ENCODE measurements around the gene TRABD.

TRABD gene

DNA sequence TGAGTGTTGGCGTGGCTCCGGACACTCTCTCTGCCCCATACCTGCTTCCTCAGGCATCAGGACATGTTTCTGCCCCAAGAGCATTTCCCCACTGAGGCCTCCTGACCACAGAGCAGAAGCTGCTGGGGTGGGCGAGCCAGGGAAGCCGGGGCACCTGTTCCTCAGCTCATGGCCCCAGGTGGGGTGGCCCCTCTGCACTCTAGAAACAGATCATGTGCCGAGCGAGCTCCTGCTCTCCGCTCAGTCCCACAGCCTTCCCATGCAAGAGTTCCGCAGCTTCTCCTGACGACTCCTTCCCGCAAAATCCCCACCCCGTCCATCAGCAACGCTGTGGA is 37.6 kb upstream of the TRABD start:
- TF ChIP-seq GATA1 (IDR thresholded peaks at IDR 0.05; ENCODE audit: low read depth, low read length) (no peak), POLR2A (IDR thresholded peaks at IDR 0.05; ENCODE audit: low read length) (no peak)
- DNase-seq, result no peak

DNA sequence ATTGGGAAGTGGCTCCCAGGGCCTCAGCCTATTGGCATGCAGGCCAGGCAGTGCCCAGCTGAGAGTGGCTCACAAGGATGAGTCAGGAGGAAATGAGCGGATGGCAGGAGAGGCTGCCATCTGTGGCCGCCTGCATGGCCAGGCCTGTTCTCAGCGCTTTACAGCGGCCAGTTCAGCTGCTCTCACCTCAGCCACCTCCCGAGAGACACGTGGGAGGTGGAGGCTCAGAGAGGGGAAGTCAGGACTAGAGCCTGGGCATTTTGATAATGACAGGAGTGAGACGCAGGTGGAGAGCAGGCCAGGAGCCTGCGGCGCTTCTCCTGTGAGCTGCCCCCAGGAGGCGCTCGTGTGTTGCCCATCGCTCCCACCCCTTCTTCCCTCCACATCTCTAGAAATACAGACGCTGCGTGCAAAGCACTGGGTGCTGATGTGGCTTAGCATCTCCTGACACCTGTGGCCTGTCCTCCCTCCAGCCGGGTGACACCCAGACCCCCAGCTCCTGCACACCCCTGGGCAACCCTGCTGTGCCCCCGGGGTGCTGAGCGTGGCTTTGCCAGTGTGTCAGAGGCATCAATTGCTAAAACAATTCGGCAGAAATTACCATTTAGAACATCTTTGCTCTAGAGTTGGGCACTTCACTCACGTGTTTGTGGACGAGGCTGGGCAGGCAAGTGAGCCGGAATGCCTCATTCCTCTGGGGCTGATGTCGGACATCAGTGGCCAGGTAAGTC is 36.6 kb upstream of the TRABD start:
- TF ChIP-seq POLR2A (IDR thresholded peaks at IDR 0.05; ENCODE audit: low read length) (no peak), GATA1 (IDR thresholded peaks at IDR 0.05; ENCODE audit: low read depth, low read length) (no peak)
- peak; percentile 72 to 86 for DNase-seq

- TF ChIP-seq POLR2A (IDR thresholded peaks at IDR 0.05; ENCODE audit: low read length) (no peak), GATA1 (IDR thresholded peaks at IDR 0.05; ENCODE audit: low read depth, low read length) (no peak)
- no peak for DNase-seq
These were observed 35.3 kb upstream of the TRABD start for GRCh38 chr22:50150161-50151129.

DNA sequence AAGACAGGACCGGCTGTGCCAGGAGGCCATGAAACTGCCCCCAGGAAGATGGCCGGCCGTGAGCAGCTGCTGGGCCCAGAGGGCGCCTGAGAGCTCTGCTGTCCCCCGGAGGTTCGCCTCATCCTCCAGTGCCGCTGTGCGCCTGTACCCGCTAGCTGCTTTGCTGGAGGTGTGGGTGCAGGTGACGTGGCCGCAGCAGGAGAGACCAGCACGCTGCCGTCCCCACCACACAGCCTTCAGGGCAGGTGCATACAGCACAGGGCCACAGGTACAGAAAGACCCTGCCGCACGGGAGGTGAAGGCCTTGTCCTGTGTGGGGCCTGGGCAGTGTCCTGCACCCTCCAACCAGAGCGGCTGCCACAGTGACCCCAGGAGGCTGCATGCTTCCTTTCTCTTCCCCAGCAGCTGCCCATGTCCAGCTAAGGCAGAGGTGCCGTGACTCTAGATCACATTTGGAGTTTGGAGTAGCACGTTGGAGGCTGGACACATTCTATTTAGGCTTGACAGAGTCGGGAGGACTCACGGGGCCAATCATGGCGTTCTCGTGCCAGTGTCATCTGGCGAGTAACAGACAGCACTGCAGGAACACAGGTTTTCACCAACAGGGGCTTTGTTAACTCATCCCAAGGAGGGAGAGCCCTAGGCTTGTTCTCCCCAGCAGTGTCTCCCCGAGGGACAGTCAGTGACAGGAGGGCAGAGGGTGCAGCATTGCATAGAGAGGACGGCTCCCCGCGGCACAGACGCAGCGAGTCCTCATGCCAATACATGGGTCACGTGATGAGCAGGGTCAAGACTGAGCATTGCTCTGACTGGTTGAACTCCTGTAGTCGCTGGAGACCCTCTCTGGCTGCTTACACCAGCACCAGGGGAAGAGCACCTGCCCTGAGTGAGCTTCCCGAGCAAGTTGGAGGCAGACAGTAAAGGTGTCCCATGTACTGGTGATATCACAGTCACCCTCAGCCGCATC is 33.9 kb upstream of the TRABD start:
- no peak for TF ChIP-seq GATA1 (IDR thresholded peaks at IDR 0.05; ENCODE audit: low read depth, low read length)
- TF ChIP-seq POLR2A (IDR thresholded peaks at IDR 0.05; ENCODE audit: low read length), result no peak
- DNase-seq, result no peak

DNA sequence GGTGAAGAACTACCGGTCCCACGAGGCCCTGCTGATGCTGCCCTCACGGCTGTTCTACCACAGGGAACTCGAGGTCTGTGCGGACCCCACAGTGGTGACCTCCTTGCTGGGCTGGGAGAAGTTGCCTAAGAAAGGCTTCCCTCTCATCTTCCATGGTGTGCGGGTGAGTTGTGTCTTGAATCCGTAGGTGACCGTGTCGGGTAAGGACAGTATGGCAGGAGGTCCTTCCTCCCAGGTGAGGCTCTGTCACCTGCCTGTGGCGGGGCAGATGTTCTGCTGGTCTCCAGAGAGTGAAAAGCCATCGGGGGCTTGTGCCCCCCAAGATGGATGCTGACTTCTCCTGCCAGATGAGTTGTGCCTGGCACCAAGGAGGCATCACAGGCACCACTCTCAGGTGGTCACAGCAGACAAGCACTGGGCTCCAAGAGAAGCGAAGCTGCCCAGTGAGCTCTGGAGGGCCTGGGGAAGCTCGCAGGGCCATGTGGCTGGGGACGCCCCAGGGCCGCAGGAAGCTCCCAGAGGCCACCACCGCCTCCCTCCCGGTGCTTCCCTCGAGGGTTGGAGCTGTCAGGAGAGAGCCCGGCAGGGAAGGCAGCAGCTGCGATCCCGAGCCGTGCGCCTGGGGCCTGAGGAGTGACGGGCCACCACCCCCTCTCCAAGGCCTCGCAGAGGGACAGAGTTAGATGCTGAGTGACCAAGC is 32.5 kb upstream of the TRABD start:
- TF ChIP-seq POLR2A (IDR thresholded peaks at IDR 0.05; ENCODE audit: low read length), result no peak

GRCh38 chr22:50153756-50154140 is 32.0 kb upstream of the TRABD start:
- TF ChIP-seq POLR2A (IDR thresholded peaks at IDR 0.05; ENCODE audit: low read length), result no peak
- TF ChIP-seq GATA1 (IDR thresholded peaks at IDR 0.05; ENCODE audit: low read depth, low read length), result no peak
- DNase-seq, result no peak

More for the DNA sequence above, 32.5 kb upstream of the TRABD start:
- DNase-seq, result no peak

DNA sequence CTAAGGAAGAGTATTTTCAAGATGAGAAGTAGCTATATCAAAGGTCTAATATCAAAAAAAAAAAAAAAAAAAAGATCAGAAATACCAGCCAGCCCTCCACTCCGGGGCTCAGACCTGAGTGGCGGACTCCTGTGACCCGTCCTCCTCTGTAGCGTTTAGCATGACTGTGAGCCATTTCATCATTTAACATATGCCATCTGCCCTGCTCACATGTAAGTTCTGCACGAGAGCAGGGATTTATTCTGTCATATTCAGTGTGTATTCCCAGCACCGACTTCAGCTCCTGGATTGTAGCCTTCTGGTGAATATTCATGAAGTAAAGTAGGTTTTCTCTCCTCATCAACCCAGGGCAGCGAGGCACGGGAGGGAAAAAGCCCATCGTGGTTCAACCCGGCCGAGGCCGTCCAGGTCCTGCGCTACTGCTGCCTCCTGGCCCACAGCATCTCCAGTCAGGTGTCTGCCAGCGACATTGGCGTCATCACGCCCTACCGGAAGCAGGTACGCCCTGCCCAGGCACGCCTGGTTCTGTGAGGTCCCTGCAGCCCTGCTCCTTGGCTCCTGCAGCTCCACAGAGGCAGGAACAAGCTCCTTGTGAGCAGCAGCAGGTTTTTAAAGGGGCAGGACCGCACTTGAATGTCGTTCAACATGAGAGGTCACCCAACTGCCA is 27.9 kb upstream of the TRABD start:
- TF ChIP-seq GATA1 (IDR thresholded peaks at IDR 0.05; ENCODE audit: low read depth, low read length), result no peak
- TF ChIP-seq POLR2A (IDR thresholded peaks at IDR 0.05; ENCODE audit: low read length), result no peak
- DNase-seq, result no peak

- TF ChIP-seq POLR2A (IDR thresholded peaks at IDR 0.05; ENCODE audit: low read length) (no peak), GATA1 (IDR thresholded peaks at IDR 0.05; ENCODE audit: low read depth, low read length) (no peak)
- DNase-seq, result no peak
These were observed 24.8 kb upstream of the TRABD start for GRCh38 chr22:50160947-50161346.

DNA sequence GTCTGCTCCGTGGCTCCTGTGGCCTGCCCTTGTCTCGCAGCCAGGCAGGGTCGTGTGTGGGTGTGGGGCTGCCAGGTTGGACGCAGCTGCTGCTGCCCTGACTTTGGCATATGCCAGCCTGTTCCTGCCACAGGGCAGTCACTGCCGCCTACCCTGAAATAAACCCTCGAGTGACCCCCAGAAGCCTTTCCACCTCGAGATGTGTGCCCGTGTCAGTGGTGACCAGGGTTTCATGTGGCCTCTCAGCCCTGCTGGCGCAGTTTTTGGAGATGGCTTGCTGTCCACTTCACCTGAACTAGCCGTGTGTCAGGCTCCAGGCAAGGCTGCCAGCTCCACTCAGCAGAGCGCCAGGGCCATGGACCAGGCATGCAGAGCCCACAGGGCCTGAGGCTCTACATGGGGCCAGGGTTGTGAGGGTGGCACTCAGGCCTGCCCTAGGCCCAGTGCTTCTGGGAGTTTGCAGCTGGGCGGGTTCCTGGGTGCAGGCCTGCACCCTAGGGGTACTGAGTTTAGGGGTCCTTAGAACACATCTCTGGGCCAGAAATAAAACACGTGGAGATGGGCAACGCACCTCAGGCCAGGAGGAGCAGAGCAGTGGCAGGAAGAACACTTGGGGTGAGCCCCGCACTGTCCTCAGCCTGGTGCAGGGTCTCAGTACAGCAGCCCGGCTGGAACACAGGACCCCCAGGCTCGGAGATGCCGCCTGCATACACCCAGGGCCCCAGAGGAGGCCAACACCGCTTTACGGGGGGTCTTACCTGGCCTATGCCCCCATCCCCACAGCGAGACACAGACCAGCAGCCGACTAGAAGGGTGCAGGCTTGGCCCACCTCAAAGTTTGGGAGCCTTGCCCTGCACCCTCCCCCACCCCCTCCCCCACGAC is 24.0 kb upstream of the TRABD start:
- TF ChIP-seq GATA1 (IDR thresholded peaks at IDR 0.05; ENCODE audit: low read depth, low read length) (no peak), POLR2A (IDR thresholded peaks at IDR 0.05; ENCODE audit: low read length) (no peak)
- no peak for DNase-seq

- no peak for TF ChIP-seq POLR2A (IDR thresholded peaks at IDR 0.05; ENCODE audit: low read length)
- no peak for TF ChIP-seq GATA1 (IDR thresholded peaks at IDR 0.05; ENCODE audit: low read depth, low read length)
- no peak for DNase-seq
These were observed 23.2 kb upstream of the TRABD start for GRCh38 chr22:50162391-50162956.

- TF ChIP-seq GATA1 (IDR thresholded peaks at IDR 0.05; ENCODE audit: low read depth, low read length) (no peak), POLR2A (IDR thresholded peaks at IDR 0.05; ENCODE audit: low read length) (no peak)
- DNase-seq, result no peak
These were observed 20.1 kb upstream of the TRABD start for GRCh38 chr22:50165436-50166123.

Data from erythroblast (primary cell).